Inflammatory macrophage treated with lipopolysaccharide for 4 hours (primary cell): ENCODE measurements around the gene ZNF429.
"Not testable (repeated sequence)": the region's sequence is repeated elsewhere in the genome, so short reads cannot be mapped to it uniquely, and the experiment has no call there.

Experiments used
- DNase-seq: peaks from one replicate; pipeline ENCODE4 v3.0.0-alpha.2; 2020

Gene ZNF429

GRCh38 chr19:21519488-21519887, 14.1 kb downstream of the ZNF429 start:
- no peak for DNase-seq

DNA sequence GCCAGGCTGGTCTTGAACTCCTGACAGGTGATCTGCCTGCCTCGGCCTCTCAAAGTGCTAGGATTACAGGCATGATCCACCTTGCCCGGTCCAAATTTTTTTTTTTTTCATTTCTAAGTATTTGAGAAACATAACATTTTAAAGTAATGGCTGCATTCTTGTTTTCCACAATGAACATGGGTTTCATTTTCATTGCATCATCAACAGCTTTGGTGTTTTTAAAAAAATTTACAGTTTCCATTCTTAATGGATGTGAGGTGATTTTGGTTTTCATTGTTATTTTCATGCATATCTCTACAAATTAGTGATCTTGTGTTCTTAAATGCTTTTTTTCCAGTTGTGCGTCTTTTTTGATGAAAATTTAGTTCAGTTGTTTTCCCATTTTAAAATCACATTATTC, 27.5 kb downstream of the ZNF429 start:
- no peak for DNase-seq

- not testable (repeated sequence) for DNase-seq
Observed at GRCh38 chr19:21536741-21537290, 31.4 kb downstream of the ZNF429 start.

GRCh38 chr19:21559444-21559843, 54.0 kb downstream of the ZNF429 start:
- no peak for DNase-seq

DNA sequence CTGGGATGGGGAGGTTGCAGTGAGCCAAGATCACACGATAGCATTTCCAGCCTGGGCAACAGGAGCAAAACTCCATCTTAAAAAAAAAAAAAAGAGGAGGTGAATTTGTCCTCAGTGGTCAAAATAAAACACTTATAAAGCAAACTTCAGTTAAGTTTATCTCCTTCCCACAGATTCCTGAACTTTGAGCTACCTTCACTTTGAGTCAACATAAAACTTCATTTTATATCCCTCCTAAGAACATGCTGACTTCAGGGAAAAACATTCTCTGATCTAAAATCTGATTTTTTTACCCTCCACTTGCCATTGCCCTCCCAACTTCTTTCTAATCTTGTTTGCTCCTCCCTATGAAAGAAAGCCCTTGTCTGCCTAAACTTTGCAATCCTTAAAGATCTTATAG, 59.0 kb downstream of the ZNF429 start:
- DNase-seq = no peak

DNA sequence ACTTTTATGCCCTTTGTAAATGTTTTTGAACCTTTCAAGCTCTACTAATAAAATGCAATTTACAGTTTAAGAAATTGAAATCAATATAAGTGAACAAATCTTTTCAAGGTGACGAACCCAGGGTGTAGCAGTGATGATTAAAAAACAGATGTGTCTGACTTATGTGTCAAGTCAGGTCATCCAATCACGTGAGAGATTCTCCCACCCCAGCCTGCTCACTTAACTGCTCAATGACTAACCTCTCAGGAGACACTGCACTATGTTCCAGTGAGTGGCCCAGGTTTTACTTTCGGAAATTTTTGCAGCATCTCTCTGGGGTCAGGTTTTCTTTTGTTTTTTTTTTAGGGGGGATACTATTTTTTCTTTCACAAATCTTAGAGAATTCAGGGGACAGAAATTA, 60.7 kb downstream of the ZNF429 start:
- DNase-seq = peak; percentile 23

GRCh38 chr19:21567806-21568205, 62.4 kb downstream of the ZNF429 start:
- not testable (repeated sequence) for DNase-seq

GRCh38 chr19:21568816-21569493, 63.6 kb downstream of the ZNF429 start:
- peak; percentile 88 for DNase-seq

DNA sequence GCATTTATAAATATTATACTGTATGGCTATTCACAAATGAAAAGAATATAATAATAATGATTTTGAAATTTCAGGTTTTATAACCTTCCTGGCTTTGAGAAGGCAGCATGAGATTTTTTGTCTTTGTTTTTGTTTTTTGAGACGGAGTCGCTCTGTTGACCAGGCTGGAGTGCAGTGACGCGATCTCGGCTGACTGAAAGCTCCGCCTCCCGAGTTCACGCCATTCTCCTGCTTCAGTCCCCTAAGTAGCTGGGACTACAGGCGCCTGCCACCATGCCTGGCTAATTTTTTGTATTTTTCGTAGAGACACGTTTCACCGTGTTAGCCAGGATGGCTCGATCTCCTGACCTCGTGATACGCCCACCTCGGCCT, 64.1 kb downstream of the ZNF429 start:
- peak; percentile 45 for DNase-seq

GRCh38 chr19:21571316-21571715, 65.9 kb downstream of the ZNF429 start:
- no peak for DNase-seq

- no peak for DNase-seq
Observed at GRCh38 chr19:21574607-21575006, 69.2 kb downstream of the ZNF429 start.

- DNase-seq = no peak
Observed at GRCh38 chr19:21576481-21576880, 71.1 kb downstream of the ZNF429 start.

DNA sequence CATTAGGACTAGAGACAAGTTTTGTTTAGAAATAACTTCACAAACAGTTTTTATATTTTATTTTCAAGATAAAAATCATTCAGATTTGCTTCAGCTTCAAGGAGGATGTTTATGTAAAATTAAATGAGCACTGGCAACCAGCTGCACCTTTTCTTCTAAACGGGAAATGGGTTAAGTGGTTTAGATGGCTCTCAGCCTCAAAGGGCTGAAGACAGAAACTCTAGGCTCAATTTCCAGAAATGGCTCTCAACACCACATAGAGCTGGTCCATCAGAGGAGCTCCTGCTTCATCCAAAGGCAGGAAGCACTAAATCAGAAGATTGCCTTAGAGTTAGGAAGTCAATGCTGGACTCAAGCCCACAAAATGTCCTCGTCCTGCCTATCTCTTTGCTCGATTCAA, 74.7 kb downstream of the ZNF429 start:
- no peak for DNase-seq

GRCh38 chr19:21580818-21581217, 75.4 kb downstream of the ZNF429 start:
- DNase-seq = no peak

- DNase-seq = no peak
Observed at GRCh38 chr19:21581646-21582240, 76.3 kb downstream of the ZNF429 start.

DNA sequence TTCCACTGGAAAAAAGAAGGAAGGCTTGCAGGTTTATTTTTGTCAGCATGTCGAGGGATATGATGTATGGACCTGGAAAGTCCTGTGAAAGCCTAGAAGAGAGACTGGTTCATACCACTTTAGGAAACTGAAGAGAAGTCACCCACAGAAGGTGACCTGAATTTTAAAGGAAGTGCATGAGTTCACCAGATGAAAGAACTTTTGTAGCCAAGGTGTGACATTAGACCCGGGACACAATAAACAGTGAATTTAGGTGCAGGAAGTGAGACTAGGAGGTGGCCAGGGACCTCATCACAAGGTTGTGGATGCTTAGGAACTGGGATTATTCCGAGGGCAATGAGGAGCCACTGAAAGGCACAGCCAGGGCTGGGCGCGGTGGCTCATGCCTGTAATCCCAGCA, 79.1 kb downstream of the ZNF429 start:
- DNase-seq = no peak

GRCh38 chr19:21585281-21585890, 80.0 kb downstream of the ZNF429 start:
- no peak for DNase-seq

DNA sequence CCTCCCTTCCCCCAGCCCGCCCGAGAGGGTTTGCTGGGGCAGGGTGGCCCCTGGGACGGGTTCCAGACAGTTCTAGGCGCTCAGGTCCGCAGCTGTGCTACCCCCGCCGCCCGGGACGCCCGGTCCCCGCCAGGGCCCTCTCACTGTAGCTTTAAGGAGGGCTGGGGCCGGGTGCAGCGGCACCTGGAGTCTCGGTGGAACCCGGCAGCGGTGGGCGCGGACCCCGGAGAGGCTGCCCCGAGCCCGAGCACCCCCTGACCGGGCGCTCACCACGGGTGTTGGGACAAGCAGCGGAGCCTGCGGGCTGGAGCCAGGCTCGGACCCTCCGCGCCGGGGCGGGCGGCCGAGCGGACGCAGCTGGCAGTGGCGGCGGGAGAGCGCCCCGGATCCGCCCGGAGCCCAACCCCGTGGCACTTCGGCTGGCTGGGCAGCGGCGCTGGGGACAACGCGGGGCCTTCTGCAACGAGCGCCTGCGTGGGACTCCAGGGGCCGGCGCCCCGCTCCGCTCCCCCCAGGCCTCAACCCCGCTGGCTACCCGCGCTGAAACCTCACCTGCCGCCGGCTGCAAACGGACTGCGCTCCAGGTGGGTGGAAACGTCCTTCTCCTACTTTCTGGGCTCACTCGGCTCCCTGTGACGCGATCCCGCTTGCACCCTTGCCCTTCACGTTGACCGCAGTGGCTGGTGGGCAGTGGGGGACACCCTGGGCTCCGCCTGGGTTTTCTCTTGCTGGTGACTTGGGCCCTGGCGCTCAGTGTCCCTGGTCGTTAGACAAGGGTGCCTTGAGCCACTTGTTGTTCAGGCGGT, 81.1 kb downstream of the ZNF429 start:
- no peak for DNase-seq

DNA sequence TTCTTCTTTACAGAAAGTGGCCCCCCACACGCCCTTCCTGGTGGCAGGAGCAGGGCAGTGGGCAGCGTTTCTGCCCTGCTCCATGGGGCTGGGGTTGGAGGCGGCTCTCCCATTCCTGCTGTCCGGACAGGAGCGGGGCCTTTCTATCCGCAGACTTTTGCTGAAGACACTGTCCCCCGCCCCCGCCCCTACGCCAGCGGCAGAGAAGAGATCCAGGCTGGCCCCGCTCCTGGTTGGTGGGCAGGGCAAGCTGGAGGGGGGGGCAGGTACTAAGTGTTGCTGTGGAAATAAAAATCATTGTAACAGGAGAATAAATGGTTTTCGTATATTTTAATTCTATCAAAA, 81.7 kb downstream of the ZNF429 start:
- no peak for DNase-seq

- DNase-seq = no peak
Observed at GRCh38 chr19:21587549-21587948, 82.1 kb downstream of the ZNF429 start.

DNA sequence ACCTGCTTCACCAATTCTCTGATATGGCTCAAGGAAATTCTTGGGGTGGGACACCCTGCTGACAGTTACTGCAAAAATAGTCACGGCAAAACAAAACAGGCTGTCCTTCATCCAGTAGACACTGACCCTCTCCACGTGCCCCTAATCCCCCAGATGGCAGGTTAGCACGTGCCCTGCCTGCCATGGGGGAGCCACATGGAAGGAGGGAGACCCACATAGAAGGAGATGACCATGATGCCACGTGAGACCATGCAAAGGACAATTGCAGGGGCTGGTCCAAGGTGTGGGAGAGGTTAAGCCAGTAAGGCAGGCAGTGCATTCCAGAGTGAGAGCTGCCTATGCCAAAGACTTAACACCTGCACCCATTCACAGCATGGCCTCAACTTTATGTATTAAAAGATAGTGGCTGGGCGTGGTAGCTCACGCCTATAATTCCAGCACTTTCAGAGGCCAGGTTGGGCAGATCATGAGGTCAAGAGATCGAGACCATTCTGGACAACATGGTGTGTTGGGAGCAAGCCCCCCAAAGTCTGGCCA, 82.7 kb downstream of the ZNF429 start:
- no peak for DNase-seq

DNA sequence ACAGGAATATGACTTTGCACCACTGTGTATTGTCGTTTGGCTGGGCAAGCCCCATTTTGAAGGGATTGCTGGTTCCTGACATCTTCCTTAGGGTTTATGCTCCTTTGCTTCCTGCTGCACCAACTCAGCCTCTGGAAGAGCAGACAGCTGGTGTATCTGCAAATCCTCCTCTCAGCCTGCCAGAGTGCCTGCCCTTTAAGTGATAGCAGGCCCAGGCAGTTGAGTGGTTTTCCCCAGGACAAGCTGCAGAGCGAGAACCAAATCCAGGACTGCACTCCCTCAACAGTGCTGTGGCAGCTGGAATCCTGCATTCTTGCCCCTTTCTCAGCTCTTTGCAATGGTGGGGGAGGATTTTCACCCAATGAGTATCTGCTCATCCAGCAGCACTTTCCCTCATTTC, 85.5 kb downstream of the ZNF429 start:
- no peak for DNase-seq

GRCh38 chr19:21593008-21593481, 87.6 kb downstream of the ZNF429 start:
- DNase-seq = no peak
